Measurements from ENCODE around the gene DCN.

Gene DCN

GRCh38 chr12:91106283-91106682, 76.3 kb downstream of the DCN start:
- no peak overlapping the region for H2BK5ac ChIP-seq (ENCODE audit: low read length)
- no peak overlapping the region for H3K4me2 ChIP-seq (ENCODE audit: low read length)
- no peak overlapping the region for H3K9ac ChIP-seq (ENCODE audit: low read length)
- H4K8ac ChIP-seq (ENCODE audit: low read depth, low read length) = no peak overlapping the region
- H3K27me3 ChIP-seq (ENCODE audit: insufficient read depth, low read length, poor library complexity) = no peaks in the 10 kb centered on the region
- no peaks in the 10 kb centered on the region for H3K36me3 ChIP-seq (ENCODE audit: control insufficient read depth, insufficient read depth, low read length)
- no peaks in the 10 kb centered on the region for H3K79me2 ChIP-seq (ENCODE audit: control insufficient read depth, insufficient read depth, low read length)
- no peak overlapping the region for H2AK5ac ChIP-seq (ENCODE audit: low read length)
- no peak overlapping the region for H3K4me3 ChIP-seq (ENCODE audit: low read length)
- DNase-seq = no peak
- H3K79me1 ChIP-seq (ENCODE audit: low read length) = no peaks in the 10 kb centered on the region
- H4K5ac ChIP-seq (ENCODE audit: low read length) = no peak overlapping the region
- H3K18ac ChIP-seq (ENCODE audit: low read length) = no peak overlapping the region
- H2BK15ac ChIP-seq (replicated peaks; ENCODE audit: low read depth) = no peak overlapping the region
- H3K23ac ChIP-seq (ENCODE audit: low read length) = no peak overlapping the region
- no peak overlapping the region for H3K27ac ChIP-seq (ENCODE audit: low read depth, low read length)
- H3K56ac ChIP-seq (ENCODE audit: low read length) = no peak overlapping the region
- no peaks in the 10 kb centered on the region for H3K4me1 ChIP-seq (ENCODE audit: control insufficient read depth, low read depth, low read length)
- no peak overlapping the region for H3K4ac ChIP-seq (ENCODE audit: low read depth, low read length)
- no peak overlapping the region for H2BK120ac ChIP-seq (ENCODE audit: low read depth, low read length)

- WGBS (ENCODE audit: extremely low coverage, insufficient coverage, low lambda C conversion rate) = no CpG with 5 or more reads among the region's 5 CpGs
- no peak overlapping the region for H4K8ac ChIP-seq (ENCODE audit: low read depth, low read length)
- H3K23ac ChIP-seq (ENCODE audit: low read length) = no peak overlapping the region
- H3K56ac ChIP-seq (ENCODE audit: low read length) = no peak overlapping the region
- H3K4me1 ChIP-seq (ENCODE audit: control insufficient read depth, low read depth, low read length) = no peaks in the 10 kb centered on the region
- no peak overlapping the region for H3K4ac ChIP-seq (ENCODE audit: low read depth, low read length)
- no peak overlapping the region for H3K27ac ChIP-seq (ENCODE audit: low read depth, low read length)
- no peaks in the 10 kb centered on the region for H3K27me3 ChIP-seq (ENCODE audit: insufficient read depth, low read length, poor library complexity)
- H3K4me3 ChIP-seq (ENCODE audit: low read length) = no peak overlapping the region
- H3K79me2 ChIP-seq (ENCODE audit: control insufficient read depth, insufficient read depth, low read length) = no peaks in the 10 kb centered on the region
- no peak for DNase-seq
- no peak overlapping the region for H4K5ac ChIP-seq (ENCODE audit: low read length)
- H3K9ac ChIP-seq (ENCODE audit: low read length) = no peak overlapping the region
- H3K18ac ChIP-seq (ENCODE audit: low read length) = no peak overlapping the region
- H2BK120ac ChIP-seq (ENCODE audit: low read depth, low read length) = no peak overlapping the region
- no peaks in the 10 kb centered on the region for H3K36me3 ChIP-seq (ENCODE audit: control insufficient read depth, insufficient read depth, low read length)
- H2BK5ac ChIP-seq (ENCODE audit: low read length) = no peak overlapping the region
- H3K79me1 ChIP-seq (ENCODE audit: low read length) = no peaks in the 10 kb centered on the region
- no peak overlapping the region for H2BK15ac ChIP-seq (replicated peaks; ENCODE audit: low read depth)
- no peak overlapping the region for H3K4me2 ChIP-seq (ENCODE audit: low read length)
- no peak overlapping the region for H2AK5ac ChIP-seq (ENCODE audit: low read length)
These were observed 76.8 kb downstream of the DCN start for GRCh38 chr12:91105807-91106206.

GRCh38 chr12:91104812-91105466, 77.7 kb downstream of the DCN start:
- no peaks in the 10 kb centered on the region for H3K27me3 ChIP-seq (ENCODE audit: insufficient read depth, low read length, poor library complexity)
- no peak overlapping the region for H3K9ac ChIP-seq (ENCODE audit: low read length)
- no peak overlapping the region for H4K5ac ChIP-seq (ENCODE audit: low read length)
- H3K4ac ChIP-seq (ENCODE audit: low read depth, low read length) = no peak overlapping the region
- H2AK5ac ChIP-seq (ENCODE audit: low read length) = no peak overlapping the region
- no peak overlapping the region for H3K4me2 ChIP-seq (ENCODE audit: low read length)
- no peaks in the 10 kb centered on the region for H3K36me3 ChIP-seq (ENCODE audit: control insufficient read depth, insufficient read depth, low read length)
- no peaks in the 10 kb centered on the region for H3K4me1 ChIP-seq (ENCODE audit: control insufficient read depth, low read depth, low read length)
- no CpG with 5 or more reads among the region's 1 CpG for WGBS (ENCODE audit: extremely low coverage, insufficient coverage, low lambda C conversion rate)
- no peaks in the 10 kb centered on the region for H3K79me1 ChIP-seq (ENCODE audit: low read length)
- no peak overlapping the region for H2BK5ac ChIP-seq (ENCODE audit: low read length)
- H3K18ac ChIP-seq (ENCODE audit: low read length) = no peak overlapping the region
- H3K79me2 ChIP-seq (ENCODE audit: control insufficient read depth, insufficient read depth, low read length) = no peaks in the 10 kb centered on the region
- H4K8ac ChIP-seq (ENCODE audit: low read depth, low read length) = no peak overlapping the region
- no peak overlapping the region for H3K56ac ChIP-seq (ENCODE audit: low read length)
- H3K27ac ChIP-seq (ENCODE audit: low read depth, low read length) = no peak overlapping the region
- DNase-seq = no peak
- H2BK15ac ChIP-seq (replicated peaks; ENCODE audit: low read depth) = no peak overlapping the region
- H3K23ac ChIP-seq (ENCODE audit: low read length) = no peak overlapping the region
- H2BK120ac ChIP-seq (ENCODE audit: low read depth, low read length) = no peak overlapping the region
- no peak overlapping the region for H3K4me3 ChIP-seq (ENCODE audit: low read length)

GRCh38 chr12:91103624-91104023, 79.0 kb downstream of the DCN start:
- Histone ChIP-seq H3K79me1 (ENCODE audit: low read length) (no peaks in the 10 kb centered on the region), H3K9ac (ENCODE audit: low read length) (no peak overlapping the region), H2BK15ac (replicated peaks; ENCODE audit: low read depth) (no peak overlapping the region), H3K27ac (ENCODE audit: low read depth, low read length) (no peak overlapping the region), H2BK120ac (ENCODE audit: low read depth, low read length) (no peak overlapping the region), H4K8ac (ENCODE audit: low read depth, low read length) (no peak overlapping the region), H3K36me3 (ENCODE audit: control insufficient read depth, insufficient read depth, low read length) (no peaks in the 10 kb centered on the region), H4K5ac (ENCODE audit: low read length) (no peak overlapping the region), H3K4me3 (ENCODE audit: low read length) (no peak overlapping the region), H3K4me2 (ENCODE audit: low read length) (no peak overlapping the region), H3K18ac (ENCODE audit: low read length) (no peak overlapping the region), H3K23ac (ENCODE audit: low read length) (no peak overlapping the region), H3K4ac (ENCODE audit: low read depth, low read length) (no peak overlapping the region), H3K56ac (ENCODE audit: low read length) (no peak overlapping the region), H3K79me2 (ENCODE audit: control insufficient read depth, insufficient read depth, low read length) (no peaks in the 10 kb centered on the region), H3K4me1 (ENCODE audit: control insufficient read depth, low read depth, low read length) (no peaks in the 10 kb centered on the region), H2AK5ac (ENCODE audit: low read length) (no peak overlapping the region), H2BK5ac (ENCODE audit: low read length) (no peak overlapping the region), H3K27me3 (ENCODE audit: insufficient read depth, low read length, poor library complexity) (no peaks in the 10 kb centered on the region)
- WGBS (ENCODE audit: extremely low coverage, insufficient coverage, low lambda C conversion rate) = no CpG with 5 or more reads among the region's 1 CpG
- no peak for DNase-seq

GRCh38 chr12:91103101-91103500, 79.5 kb downstream of the DCN start:
- H2BK120ac ChIP-seq (ENCODE audit: low read depth, low read length) = no peak overlapping the region
- H3K36me3 ChIP-seq (ENCODE audit: control insufficient read depth, insufficient read depth, low read length) = no peaks in the 10 kb centered on the region
- H3K9ac ChIP-seq (ENCODE audit: low read length) = no peak overlapping the region
- no peak overlapping the region for H4K5ac ChIP-seq (ENCODE audit: low read length)
- H2AK5ac ChIP-seq (ENCODE audit: low read length) = no peak overlapping the region
- H3K56ac ChIP-seq (ENCODE audit: low read length) = no peak overlapping the region
- H2BK5ac ChIP-seq (ENCODE audit: low read length) = no peak overlapping the region
- no peaks in the 10 kb centered on the region for H3K4me1 ChIP-seq (ENCODE audit: control insufficient read depth, low read depth, low read length)
- no peak overlapping the region for H3K27ac ChIP-seq (ENCODE audit: low read depth, low read length)
- no peaks in the 10 kb centered on the region for H3K27me3 ChIP-seq (ENCODE audit: insufficient read depth, low read length, poor library complexity)
- no peak overlapping the region for H4K8ac ChIP-seq (ENCODE audit: low read depth, low read length)
- no peak overlapping the region for H3K4me2 ChIP-seq (ENCODE audit: low read length)
- no peaks in the 10 kb centered on the region for H3K79me2 ChIP-seq (ENCODE audit: control insufficient read depth, insufficient read depth, low read length)
- no peak overlapping the region for H3K23ac ChIP-seq (ENCODE audit: low read length)
- no peak overlapping the region for H3K4ac ChIP-seq (ENCODE audit: low read depth, low read length)
- no peak overlapping the region for H2BK15ac ChIP-seq (replicated peaks; ENCODE audit: low read depth)
- H3K79me1 ChIP-seq (ENCODE audit: low read length) = no peaks in the 10 kb centered on the region
- DNase-seq = no peak
- no peak overlapping the region for H3K4me3 ChIP-seq (ENCODE audit: low read length)
- no peak overlapping the region for H3K18ac ChIP-seq (ENCODE audit: low read length)

- H3K79me2 ChIP-seq (ENCODE audit: control insufficient read depth, insufficient read depth, low read length) = no peaks in the 10 kb centered on the region
- H3K56ac ChIP-seq (ENCODE audit: low read length) = no peak overlapping the region
- no peaks in the 10 kb centered on the region for H3K36me3 ChIP-seq (ENCODE audit: control insufficient read depth, insufficient read depth, low read length)
- no peak overlapping the region for H4K8ac ChIP-seq (ENCODE audit: low read depth, low read length)
- no peak overlapping the region for H3K4me3 ChIP-seq (ENCODE audit: low read length)
- H3K18ac ChIP-seq (ENCODE audit: low read length) = no peak overlapping the region
- no peak overlapping the region for H3K4ac ChIP-seq (ENCODE audit: low read depth, low read length)
- no peaks in the 10 kb centered on the region for H3K27me3 ChIP-seq (ENCODE audit: insufficient read depth, low read length, poor library complexity)
- no peaks in the 10 kb centered on the region for H3K79me1 ChIP-seq (ENCODE audit: low read length)
- no peak overlapping the region for H2AK5ac ChIP-seq (ENCODE audit: low read length)
- no peak overlapping the region for H2BK5ac ChIP-seq (ENCODE audit: low read length)
- H3K27ac ChIP-seq (ENCODE audit: low read depth, low read length) = no peak overlapping the region
- no peaks in the 10 kb centered on the region for H3K4me1 ChIP-seq (ENCODE audit: control insufficient read depth, low read depth, low read length)
- no peak overlapping the region for H3K4me2 ChIP-seq (ENCODE audit: low read length)
- H4K5ac ChIP-seq (ENCODE audit: low read length) = no peak overlapping the region
- DNase-seq = no peak
- no peak overlapping the region for H3K23ac ChIP-seq (ENCODE audit: low read length)
- H2BK15ac ChIP-seq (replicated peaks; ENCODE audit: low read depth) = no peak overlapping the region
- no peak overlapping the region for H3K9ac ChIP-seq (ENCODE audit: low read length)
- H2BK120ac ChIP-seq (ENCODE audit: low read depth, low read length) = no peak overlapping the region
- WGBS (ENCODE audit: extremely low coverage, insufficient coverage, low lambda C conversion rate) = no CpG with 5 or more reads among the region's 2 CpGs
These were observed 81.7 kb downstream of the DCN start for GRCh38 chr12:91100906-91101305.
